GM10248 (cell line): ENCODE measurements around the gene MAJIN.

Experiments used
- CTCF ChIA-PET: fragments of 300-600 bp; sonication (Branson Sonifier 250); formaldehyde crosslinking; extraction: SDS; loops from one replicate; lab custom pipeline; 2021; ENCODE audit warnings: antibody characterized with exemption; lab: Yijun Ruan, JAX
- POLR2A ChIA-PET: fragments of 350-650 bp; sonication (Branson Sonifier 250); formaldehyde crosslinking; extraction: SDS; loops from one replicate; lab custom pipeline; 2020; ENCODE audit warnings: antibody characterized with exemption; lab: Yijun Ruan, JAX
- DNase-seq: peaks from one replicate; pipeline ENCODE4 v3.0.0; 2012; ENCODE audit errors: extremely low spot score
- TF ChIP-seq, protein P1 (sequence below): IDR thresholded peaks from 2 replicates; pipeline ENCODE4 v1.5.1; 2012; ENCODE audit warnings: mild to moderate bottlenecking, low read depth; ENCODE audit errors: extremely low read depth, missing control alignments, control extremely low read depth

The MAJIN gene

DNA sequence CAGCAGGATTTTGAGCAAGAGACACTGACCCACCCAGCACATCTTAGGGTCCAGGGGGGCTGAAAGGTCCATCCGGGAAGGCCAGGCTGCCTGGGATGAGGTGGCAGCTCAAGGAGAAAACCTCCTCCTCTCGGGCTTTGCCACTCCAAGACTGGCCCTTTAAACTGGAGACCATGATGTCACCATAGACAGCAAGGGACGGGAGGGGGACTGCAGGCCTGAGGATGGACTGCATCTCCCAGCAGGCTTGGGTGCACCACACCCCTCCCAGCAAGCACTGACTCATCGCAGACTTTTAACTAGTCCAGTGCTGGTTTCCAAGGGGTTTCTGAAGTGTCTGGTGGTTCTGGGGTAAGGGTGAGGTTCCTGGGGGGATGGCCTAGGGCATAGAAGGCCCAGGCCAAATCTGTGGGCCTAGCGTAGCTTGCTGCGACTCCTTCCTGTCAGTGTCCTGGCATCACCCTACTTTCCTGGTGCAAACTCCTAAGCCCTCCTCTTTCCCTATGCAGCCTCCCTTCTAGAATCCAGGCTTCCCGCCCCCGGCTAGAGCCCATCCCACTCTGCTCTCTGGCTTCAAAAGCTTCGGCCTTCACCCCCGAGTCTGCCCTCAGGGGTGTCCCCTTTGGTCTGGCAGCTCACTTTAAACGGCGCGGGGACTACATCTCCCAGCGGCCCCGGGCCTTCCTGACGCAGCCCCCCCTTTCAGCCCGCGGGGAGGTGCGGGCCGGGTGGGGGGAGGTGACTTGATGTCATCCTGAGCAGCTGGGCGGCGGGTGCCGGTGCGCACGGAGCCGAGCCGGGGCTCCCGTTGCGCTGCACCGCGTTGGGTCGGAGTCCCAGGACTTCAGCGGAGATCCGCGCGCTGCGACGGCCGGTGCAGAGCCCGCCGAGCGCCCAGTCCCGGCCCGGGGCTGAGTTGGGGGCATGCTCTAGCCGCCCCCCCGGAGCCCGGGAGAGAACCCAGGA is 47.7 kb downstream of the MAJIN start, which contains the start of gene PPP2R5B:
TSS of gene PPP2R5B (plus strand) at position 746 of the 966 bp plus-strand sequence. CDS start 1,046 bp downstream, outside the sequence.
- DNase-seq, result peak; percentile 97
- ChIA-PET CTCF (interaction anchor here (0.7 to 1.7 kb wide), 5 partner anchors 76 to 189 kb away, joined by 3 to 5 read pairs (median 4); partner anchors contain the start of gene ARL2), POLR2A (interaction anchor here (0.6 to 1.1 kb wide), 2 partner anchors 46 to 575 kb away, joined by 3 to 4 read pairs; partner anchors contain the start of genes EHD1 and MALAT1)
- TF ChIP-seq, protein P1, sequence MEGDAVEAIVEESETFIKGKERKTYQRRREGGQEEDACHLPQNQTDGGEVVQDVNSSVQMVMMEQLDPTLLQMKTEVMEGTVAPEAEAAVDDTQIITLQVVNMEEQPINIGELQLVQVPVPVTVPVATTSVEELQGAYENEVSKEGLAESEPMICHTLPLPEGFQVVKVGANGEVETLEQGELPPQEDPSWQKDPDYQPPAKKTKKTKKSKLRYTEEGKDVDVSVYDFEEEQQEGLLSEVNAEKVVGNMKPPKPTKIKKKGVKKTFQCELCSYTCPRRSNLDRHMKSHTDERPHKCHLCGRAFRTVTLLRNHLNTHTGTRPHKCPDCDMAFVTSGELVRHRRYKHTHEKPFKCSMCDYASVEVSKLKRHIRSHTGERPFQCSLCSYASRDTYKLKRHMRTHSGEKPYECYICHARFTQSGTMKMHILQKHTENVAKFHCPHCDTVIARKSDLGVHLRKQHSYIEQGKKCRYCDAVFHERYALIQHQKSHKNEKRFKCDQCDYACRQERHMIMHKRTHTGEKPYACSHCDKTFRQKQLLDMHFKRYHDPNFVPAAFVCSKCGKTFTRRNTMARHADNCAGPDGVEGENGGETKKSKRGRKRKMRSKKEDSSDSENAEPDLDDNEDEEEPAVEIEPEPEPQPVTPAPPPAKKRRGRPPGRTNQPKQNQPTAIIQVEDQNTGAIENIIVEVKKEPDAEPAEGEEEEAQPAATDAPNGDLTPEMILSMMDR, result no peak

DNA sequence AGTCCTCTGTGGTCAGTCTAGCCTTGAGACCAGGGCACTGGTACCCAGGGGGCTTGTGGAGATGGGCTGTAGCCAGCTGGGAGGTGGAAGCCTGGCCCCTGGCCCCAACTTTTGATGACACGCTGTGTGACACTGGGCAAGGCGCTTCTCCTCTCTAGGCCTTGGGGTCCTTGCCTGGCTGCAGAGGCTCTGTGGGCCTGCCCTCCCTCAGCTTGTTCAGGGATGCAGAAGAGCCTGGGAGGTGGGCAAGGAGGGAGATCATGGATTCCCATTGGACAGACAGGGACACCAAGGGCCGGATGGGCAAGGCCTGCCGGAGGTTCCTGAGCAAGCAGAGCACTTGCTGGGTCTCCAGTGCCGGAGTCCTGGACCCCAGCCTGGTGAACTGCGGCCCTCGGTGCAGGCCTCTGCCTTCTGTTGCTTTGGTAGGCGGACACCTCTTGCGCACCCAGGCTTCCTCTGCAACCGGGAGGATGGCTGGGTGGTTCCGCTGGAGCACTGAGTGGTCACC is 48.7 kb downstream of the MAJIN start:
- no peak for DNase-seq
- ChIA-PET POLR2A (no interaction called here), CTCF (interaction anchor here (1.6 to 1.7 kb wide), 2 partner anchors 75 to 89 kb away, joined by 4 to 5 read pairs; no protein-coding TSS in a partner anchor)
- TF ChIP-seq, protein P1, result no peak

DNA sequence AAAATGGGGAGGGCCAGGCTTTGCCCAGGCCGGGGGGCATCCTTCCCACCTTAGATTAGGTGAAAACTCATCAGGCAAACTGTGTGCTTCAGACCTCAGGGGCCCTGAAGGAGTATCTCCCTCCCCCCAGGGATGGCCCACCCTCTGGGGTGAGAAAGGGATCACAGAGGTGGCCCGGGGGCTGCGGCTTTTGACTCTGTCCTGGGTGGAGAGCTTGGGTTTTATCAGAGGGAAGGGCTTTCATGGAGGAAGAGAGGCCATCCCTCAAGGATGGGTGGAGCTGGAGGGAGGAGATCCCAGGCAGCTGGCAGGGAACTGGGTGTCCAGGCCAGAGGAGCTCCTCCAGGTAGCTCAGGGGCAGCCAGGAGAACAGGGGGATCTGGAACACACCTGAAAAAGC is 50.5 kb downstream of the MAJIN start:
- no peak for DNase-seq
- ChIA-PET CTCF (interaction anchor here (1.6 kb wide), 1 partner anchor 34 kb away, joined by 5 read pairs; no protein-coding TSS in a partner anchor), POLR2A (no interaction called here)
- TF ChIP-seq, protein P1, result no peak

DNA sequence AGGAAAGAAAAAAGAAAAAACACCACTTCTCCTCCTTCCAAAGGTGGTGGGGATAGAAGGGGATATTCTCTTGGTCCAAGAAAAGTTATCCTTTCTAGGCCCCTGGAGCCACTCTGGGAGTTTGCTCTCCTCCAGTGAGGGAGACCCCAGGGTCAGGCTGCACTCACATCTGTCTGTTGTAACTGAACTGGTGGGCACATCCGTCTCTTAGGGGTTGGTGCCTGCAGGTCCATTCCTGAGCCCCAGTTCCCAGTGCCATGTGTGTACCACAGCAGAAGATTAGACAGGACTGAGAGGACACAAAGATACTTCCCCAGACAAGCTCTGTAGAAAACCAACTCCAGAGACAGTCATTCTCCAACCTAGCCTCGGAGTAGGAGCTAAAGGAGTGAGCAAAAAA is 51.8 kb downstream of the MAJIN start:
- TF ChIP-seq, protein P1, result no peak
- POLR2A ChIA-PET, result no interaction called here
- CTCF ChIA-PET, result interaction anchor here (1.6 kb wide), 1 partner anchor 33 kb away, joined by 5 read pairs; no protein-coding TSS in a partner anchor
- DNase-seq, result no peak

DNA sequence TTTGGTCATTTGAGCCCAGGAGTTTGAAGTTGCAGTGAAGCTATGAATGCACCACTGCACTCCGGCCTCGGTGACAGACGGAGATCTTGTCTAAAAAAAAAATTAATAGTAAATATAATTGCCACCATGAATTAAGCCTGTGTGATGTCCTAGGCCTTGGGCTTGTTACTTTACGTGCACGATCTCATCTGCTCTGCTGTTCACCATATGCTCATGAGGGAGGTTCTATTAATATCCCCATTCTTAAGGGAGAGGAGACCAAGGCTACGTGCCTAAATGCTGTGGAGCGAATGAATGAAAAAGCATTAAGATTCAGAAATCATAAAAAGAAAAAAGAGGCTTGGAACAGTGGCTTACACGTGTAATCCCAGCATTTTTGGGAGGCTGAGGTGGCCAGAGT is 52.3 kb downstream of the MAJIN start:
- ChIA-PET POLR2A (no interaction called here), CTCF (no interaction called here)
- DNase-seq, result no peak
- TF ChIP-seq, protein P1, result no peak

DNA sequence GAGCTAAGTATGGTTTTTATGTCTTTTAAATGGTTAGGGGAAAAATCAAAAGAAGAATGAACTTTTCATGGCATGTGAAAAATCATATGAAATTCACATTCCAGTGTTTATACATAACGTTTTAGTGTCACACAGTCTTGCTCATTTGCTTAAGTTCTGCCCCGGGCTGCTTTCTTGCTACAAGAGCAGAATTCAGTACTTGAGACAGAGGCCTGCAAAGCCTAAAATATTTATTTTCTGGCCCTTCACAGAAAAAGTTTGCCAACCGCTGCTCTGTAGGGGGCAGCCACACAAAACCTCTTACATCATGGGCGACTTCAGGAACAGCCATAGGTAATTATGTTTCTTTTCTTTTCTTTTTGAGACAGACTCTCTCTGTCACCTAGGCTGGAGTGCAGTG is 53.9 kb downstream of the MAJIN start:
- TF ChIP-seq, protein P1, result peak; percentile 35
- ChIA-PET POLR2A (no interaction called here), CTCF (interaction anchor here (0.6 to 1.4 kb wide), 4 partner anchors 8 to 30 kb away, joined by 3 to 4 read pairs (median 3); no protein-coding TSS in a partner anchor)
- DNase-seq, result no peak
